H1 (cell line): ENCODE results near the gene CROCC2.

ENCODE experiments used
- ASH2L ChIP-seq: fragments of 200-600, 300-600 bp; sonication (generic); IDR thresholded peaks from one replicate; pipeline ENCODE4 v1.7.1; 2017; ENCODE audit warnings: low read length
- BRCA1 ChIP-seq: IDR thresholded peaks from 2 replicates; pipeline ENCODE4 v1.6.1; 2012; ENCODE audit warnings: low read depth, low read length, improper control_type of control experiment
- CEBPB ChIP-seq: IDR thresholded peaks from 2 replicates; pipeline ENCODE4 v1.6.1; 2012; ENCODE audit warnings: low read depth, low read length
- CTCF ChIP-seq, 3 experiments: IDR thresholded peaks; 1 replicate in 2 of 3; 2 replicates in 1 of 3; pipeline versions ENCODE4 v1.5.1 to v1.6.1; 2011; ENCODE audit warnings: low read length in 3 of 3, mild to moderate bottlenecking in 3 of 3, inconsistent platforms in 2 of 3, low read depth in 1 of 3, moderate library complexity in 1 of 3; ENCODE audit not compliant: insufficient read depth in 1 of 3; ENCODE audit errors: control extremely low read depth in 1 of 3
- EZH2 ChIP-seq: fragments of 200-600 bp; sonication (generic); IDR thresholded peaks from 2 replicates; pipeline ENCODE4 v1.7.1; 2012; ENCODE audit warnings: low read depth, mild to moderate bottlenecking, moderate library complexity, low read length, inconsistent platforms; ENCODE audit not compliant: severe bottlenecking
- KDM5A ChIP-seq: fragments of 200-600 bp; IDR thresholded peaks from 2 replicates; pipeline ENCODE4 v1.7.1; 2012; ENCODE audit warnings: mild to moderate bottlenecking, low read length, inconsistent platforms, mixed read lengths
- NRF1 ChIP-seq: IDR thresholded peaks from 2 replicates; pipeline ENCODE4 v1.6.1; 2011; ENCODE audit warnings: mild to moderate bottlenecking, low read depth, low read length, improper control_type of control experiment
- SUZ12 ChIP-seq: fragments of 200-600 bp; sonication (generic); IDR thresholded peaks from 2 replicates; pipeline ENCODE4 v1.6.1; 2012; ENCODE audit warnings: mild to moderate bottlenecking, inconsistent platforms, low read length, moderate library complexity, mixed read lengths

GRCh38 chr2:240956171-240956934, 50.2 kb downstream of the CROCC2 start:
- no peak for TF ChIP-seq CTCF (IDR thresholded peaks at IDR 0.05; ENCODE audit: control extremely low read depth in 1 of 3, insufficient read depth in 1 of 3, low read depth in 1 of 3, low read length in 3 of 3)
- no peak for TF ChIP-seq ASH2L
- no peak for TF ChIP-seq SUZ12
- TF ChIP-seq CEBPB = no peak
- no peak for TF ChIP-seq KDM5A
- no peak for TF ChIP-seq BRCA1
- no peak for TF ChIP-seq EZH2
- no peak for TF ChIP-seq NRF1
